Endothelial cell of umbilical vein (primary cell): ENCODE data around the gene CCND2. TPM values are rescaled to one million over a fixed set of nuclear protein-coding genes. Genes with fewer than 3 reads are reported as not detected.

Experiments
- BruUV-seq: library from RNA; stranded (reverse); fragments of 400-500 nt; replicated peaks from 2 replicates; lab custom pipeline; 2021; lab: Mats Ljungman, UMichigan
- CTCF ChIA-PET: fragments of 300-600, 350-600 bp; sonication (Branson Sonifier 250); formaldehyde crosslinking; loops from one replicate; lab custom pipeline; 2021; ENCODE audit warnings: antibody characterized with exemption, inconsistent platforms; lab: Charles Lee
- POLR2A ChIA-PET: fragments of 300-600, 350-600 bp; sonication (Branson Sonifier 250); formaldehyde crosslinking; loops from one replicate; lab custom pipeline; 2021; ENCODE audit warnings: antibody characterized with exemption, inconsistent platforms; lab: Charles Lee
- DNase-seq: peaks from one replicate; pipeline ENCODE4 v3.0.0-alpha.2; 2011; ENCODE audit warnings: low read depth, low spot score
- FAIRE-seq: peaks from 2 replicates; lab custom pipeline; 2011; peaks lifted over from hg19 to GRCh38; lab: Jason Lieb, UNC
- H2AFZ ChIP-seq: 2 replicates; pipeline ENCODE4 v1.6.0; 2012; ENCODE audit warnings: low read depth, low read length, control low read depth, inconsistent platforms
- H3K27ac ChIP-seq: 2 replicates; pipeline ENCODE4 v1.5.1; 2011; ENCODE audit warnings: low read depth, mild to moderate bottlenecking, control low read depth, low read length, moderate library complexity; ENCODE audit not compliant: insufficient read depth
- H3K27me3 ChIP-seq, 2 experiments: 2 replicates each; pipeline versions ENCODE4 v1.6.0 to v1.6.1; 2011; ENCODE audit warnings: low read length in 2 of 2, mixed read lengths in 1 of 2; ENCODE audit not compliant: control insufficient read depth in 2 of 2, insufficient read depth in 2 of 2
- H3K36me3 ChIP-seq, 2 experiments: 2 replicates in 1 of 2; 3 replicates in 1 of 2; pipeline ENCODE4 v1.5.1; 2011; ENCODE audit warnings: low read length in 2 of 2, mild to moderate bottlenecking in 1 of 2, moderate library complexity in 1 of 2; ENCODE audit not compliant: control insufficient read depth in 2 of 2, insufficient read depth in 2 of 2; ENCODE audit errors: extremely low read depth in 1 of 2
- H3K4me1 ChIP-seq: 3 replicates; pipeline ENCODE4 v1.5.1; 2011; ENCODE audit warnings: mild to moderate bottlenecking, low read length; ENCODE audit not compliant: control insufficient read depth, insufficient read depth; ENCODE audit errors: extremely low read depth
- H3K4me2 ChIP-seq: 2 replicates; pipeline ENCODE4 v1.6.1; 2011; ENCODE audit warnings: low read length, control low read depth, mixed read lengths; ENCODE audit not compliant: insufficient read depth
- H3K4me3 ChIP-seq, 3 experiments: fragments of 200-600 bp in 1 of 3; sonication (generic), shearing (Covaris generic) in 1 of 3; replicated peaks in 1 of 3; 2 replicates each; pipeline ENCODE4 v1.5.1; 2011 to 2016; ENCODE audit warnings: control low read depth in 3 of 3, low read length in 3 of 3, mild to moderate bottlenecking in 2 of 3, inconsistent platforms in 1 of 3, low read depth in 1 of 3, moderate library complexity in 1 of 3; ENCODE audit not compliant: insufficient read depth in 1 of 3
- H3K79me2 ChIP-seq: 2 replicates; pipeline ENCODE4 v1.6.0; 2012; ENCODE audit warnings: low read length, inconsistent platforms; ENCODE audit not compliant: control insufficient read depth, insufficient read depth
- H3K9ac ChIP-seq: replicated peaks from 2 replicates; pipeline ENCODE3; 2011; ENCODE audit warnings: low read length, control low read depth; ENCODE audit not compliant: insufficient read depth; ENCODE audit errors: extremely low read depth
- H3K9me1 ChIP-seq: replicated peaks from 3 replicates; pipeline ENCODE4 v1.6.0; 2011; ENCODE audit warnings: mild to moderate bottlenecking, low read length; ENCODE audit not compliant: control insufficient read depth, insufficient read depth; ENCODE audit errors: extremely low read depth
- H3K9me3 ChIP-seq: replicated peaks from 2 replicates; pipeline ENCODE4 v1.5.1; 2012; ENCODE audit warnings: low read length, inconsistent platforms; ENCODE audit not compliant: control insufficient read depth, insufficient read depth
- H4K20me1 ChIP-seq: replicated peaks from 2 replicates; pipeline ENCODE3; 2011; ENCODE audit warnings: mild to moderate bottlenecking, low read length; ENCODE audit not compliant: control insufficient read depth, insufficient read depth; ENCODE audit errors: extremely low read depth
- CTCF ChIP-seq, 2 donors: IDR thresholded peaks; 1 replicate in 1 of 2; 2 replicates in 1 of 2; pipeline ENCODE4 v1.5.1; 2011; ENCODE audit warnings: low read length in 2 of 2, mild to moderate bottlenecking in 2 of 2, moderate library complexity in 2 of 2, control low read depth in 1 of 2, inconsistent platforms in 1 of 2, low read depth in 1 of 2; ENCODE audit not compliant: insufficient read depth in 1 of 2; ENCODE audit errors: extremely low read depth in 1 of 2
- EZH2 ChIP-seq: IDR thresholded peaks from 2 replicates; pipeline ENCODE4 v1.6.1; 2012; ENCODE audit warnings: borderline replicate concordance, low read depth, mild to moderate bottlenecking, moderate library complexity, low read length, inconsistent platforms; ENCODE audit not compliant: severe bottlenecking
- FOS ChIP-seq: IDR thresholded peaks from 2 replicates; pipeline ENCODE4 v1.6.1; 2011; ENCODE audit warnings: mild to moderate bottlenecking, low read length, moderate library complexity, borderline replicate concordance; ENCODE audit not compliant: insufficient read depth
- GATA2 ChIP-seq: IDR thresholded peaks from 2 replicates; pipeline ENCODE4 v1.7.0; 2011; ENCODE audit warnings: low read depth, mild to moderate bottlenecking, moderate library complexity, mixed read lengths, low read length; ENCODE audit not compliant: insufficient read length, insufficient read depth
- JUN ChIP-seq: IDR thresholded peaks from 2 replicates; pipeline ENCODE4 v1.6.1; 2011; ENCODE audit warnings: borderline replicate concordance, low read depth; ENCODE audit not compliant: insufficient read length, insufficient read depth
- MAX ChIP-seq: IDR thresholded peaks from 2 replicates; pipeline ENCODE4 v1.6.1; 2011; ENCODE audit not compliant: insufficient read depth, insufficient read length
- MYC ChIP-seq: IDR thresholded peaks from one replicate; pipeline ENCODE4 v1.6.1; 2011; ENCODE audit warnings: mild to moderate bottlenecking, low read depth, low read length
- POLR2A ChIP-seq: IDR thresholded peaks from 2 replicates; pipeline ENCODE4 v1.6.1; 2012; ENCODE audit warnings: low read depth, mild to moderate bottlenecking, control low read depth, low read length
- POLR2AphosphoS5 ChIP-seq: IDR thresholded peaks from 2 replicates; pipeline ENCODE4 v1.6.1; 2012; ENCODE audit warnings: low read depth, mild to moderate bottlenecking, control low read depth, low read length, moderate library complexity; ENCODE audit not compliant: insufficient read depth
- dilution Hi-C: fragments of 300-500 bp; cut with MboI; formaldehyde crosslinking; loops from one replicate; pipeline ENCODE4 v1.15.0; 2019; ENCODE audit warnings: low sequenced_read_pairs; ENCODE audit not compliant: extremely low pct_ligation_motif_present
- intact Hi-C: fragments of 100-400 bp; cut with micrococcal nuclease; formaldehyde crosslinking; loops from one replicate; pipeline ENCODE4 v1.10.0; 2022
- polyA plus RNA-seq, 4 experiments: library from polyadenylated mRNA; depleted of rRNA in 3 of 4; stranded (reverse) in 3 of 4; unstranded in 1 of 4; fragments of >200 nt; gene quantifications; 2 replicates each; pipeline versions ENCODE4 v1.2.1 to v1.2.3, GENCODE V29; 2011 to 2012; ENCODE audit warnings: missing spikeins in 1 of 4
- total RNA-seq: library from RNA; stranded (reverse); gene quantifications from 2 replicates; pipeline ENCODE4 v1.2.3, GENCODE V29; 2021

Gene CCND2
- total and polyA plus RNA-seq, 2 donors (not counting 3 experiments of a cell fraction or from before 2014, with no cell fraction given): 0.68 to 3.4 TPM

GRCh38 chr12:4257442-4257841 lies 16.1 kb upstream of the CCND2 start:
- TF ChIP-seq MYC: no peak
- TF ChIP-seq JUN: no peak
- TF ChIP-seq GATA2: no peak
- TF ChIP-seq EZH2: no peak
- TF ChIP-seq POLR2A: no peak
- no peak for TF ChIP-seq MAX
- TF ChIP-seq POLR2AphosphoS5: no peak
- TF ChIP-seq CTCF (IDR thresholded peaks at IDR 0.05; ENCODE audit: extremely low read depth in 1 of 2, insufficient read depth in 1 of 2, low read depth in 1 of 2, low read length in 2 of 2): no peak
- TF ChIP-seq FOS: no peak
- ChIA-PET CTCF (interaction anchor here (1.4 to 1.9 kb wide), 2 partner anchors 20 to 220 kb away, joined by 3 to 6 read pairs; no protein-coding TSS in a partner anchor), POLR2A (no interaction called here)
- Histone ChIP-seq H3K9me1 (no peaks in the 10 kb centered on the region), H4K20me1 (no peaks in the 10 kb centered on the region), H3K27ac (no peak overlapping the region), H3K36me3 (no peaks in the 10 kb centered on the region), H3K9ac (no peak overlapping the region), H3K79me2 (no peaks in the 10 kb centered on the region), H2AFZ (no peak overlapping the region), H3K27me3 (peaks cover 9 to 36% of the 10 kb centered on the region in 2 experiments), H3K9me3 (no peaks in the 10 kb centered on the region), H3K4me3 (no peak overlapping the region), H3K4me1 (no peaks in the 10 kb centered on the region), H3K4me2 (no peak overlapping the region)
- FAIRE-seq (no peak), DNase-seq (no peak)
- intact Hi-C loops (no loop called here), dilution Hi-C loops (no loop called here)
- BruUV-seq: no TSS peak
